Fibroblast of pulmonary artery (primary cell): ENCODE data around the gene RCN1.
"Not testable (repeated sequence)": the region's sequence is repeated elsewhere in the genome, so short reads cannot be mapped to it uniquely, and the experiment has no call there.

ENCODE experiments used
- DNase-seq: peaks from one replicate; pipeline ENCODE4 v3.0.0-alpha.2; 2010; ENCODE audit warnings: low read depth
- H3K4me3 ChIP-seq: replicated peaks from 2 replicates; pipeline ENCODE4 v1.5.1; 2011; ENCODE audit warnings: low read depth, mild to moderate bottlenecking, control low read depth, low read length, moderate library complexity
- TF ChIP-seq, protein P1 (sequence below): IDR thresholded peaks from 2 replicates; pipeline ENCODE4 v1.5.1; 2011; ENCODE audit warnings: mild to moderate bottlenecking, control low read depth, low read length, inconsistent platforms; ENCODE audit errors: missing control alignments

RCN1 gene

DNA sequence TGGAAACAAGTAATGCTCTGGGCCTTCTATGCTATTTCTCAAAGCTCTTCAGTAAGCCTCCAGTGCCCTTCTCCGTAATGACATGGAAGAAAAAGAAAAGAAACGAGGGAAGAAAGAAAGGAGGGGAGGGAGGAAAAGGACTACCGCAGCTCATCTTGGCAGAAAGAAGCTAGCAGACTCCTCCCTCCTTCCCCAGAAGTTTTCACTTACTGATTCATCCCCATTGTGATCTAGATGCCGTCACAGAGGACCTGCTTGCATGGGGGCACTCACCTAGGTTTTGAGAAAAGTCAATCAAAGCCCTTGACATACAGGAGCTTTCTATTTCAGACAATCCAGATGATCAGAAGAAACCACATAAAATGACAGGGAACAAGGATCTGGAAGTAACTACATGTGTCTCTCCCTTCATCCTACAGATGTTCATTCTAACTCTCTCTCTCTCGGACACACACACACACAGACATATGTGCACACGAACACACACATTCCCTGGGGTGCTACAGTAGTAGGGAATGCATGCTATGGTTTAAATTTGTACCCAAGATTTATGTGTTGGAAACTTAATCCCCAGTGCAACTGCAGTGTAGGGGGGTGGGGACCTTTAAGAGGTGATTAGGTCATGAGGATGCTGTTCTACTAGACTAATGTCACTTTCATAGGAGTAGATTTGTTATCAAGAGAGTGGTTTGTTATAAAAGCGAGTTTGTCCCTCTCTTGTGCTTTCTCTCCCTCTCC, 37.6 kb upstream of the RCN1 start:
- DNase-seq: no peak
- H3K4me3 ChIP-seq: no peak overlapping the region
- TF ChIP-seq, protein P1, sequence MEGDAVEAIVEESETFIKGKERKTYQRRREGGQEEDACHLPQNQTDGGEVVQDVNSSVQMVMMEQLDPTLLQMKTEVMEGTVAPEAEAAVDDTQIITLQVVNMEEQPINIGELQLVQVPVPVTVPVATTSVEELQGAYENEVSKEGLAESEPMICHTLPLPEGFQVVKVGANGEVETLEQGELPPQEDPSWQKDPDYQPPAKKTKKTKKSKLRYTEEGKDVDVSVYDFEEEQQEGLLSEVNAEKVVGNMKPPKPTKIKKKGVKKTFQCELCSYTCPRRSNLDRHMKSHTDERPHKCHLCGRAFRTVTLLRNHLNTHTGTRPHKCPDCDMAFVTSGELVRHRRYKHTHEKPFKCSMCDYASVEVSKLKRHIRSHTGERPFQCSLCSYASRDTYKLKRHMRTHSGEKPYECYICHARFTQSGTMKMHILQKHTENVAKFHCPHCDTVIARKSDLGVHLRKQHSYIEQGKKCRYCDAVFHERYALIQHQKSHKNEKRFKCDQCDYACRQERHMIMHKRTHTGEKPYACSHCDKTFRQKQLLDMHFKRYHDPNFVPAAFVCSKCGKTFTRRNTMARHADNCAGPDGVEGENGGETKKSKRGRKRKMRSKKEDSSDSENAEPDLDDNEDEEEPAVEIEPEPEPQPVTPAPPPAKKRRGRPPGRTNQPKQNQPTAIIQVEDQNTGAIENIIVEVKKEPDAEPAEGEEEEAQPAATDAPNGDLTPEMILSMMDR: no peak

GRCh38 chr11:32055861-32056260, 35.0 kb upstream of the RCN1 start:
- H3K4me3 ChIP-seq: no peak overlapping the region
- DNase-seq: no peak
- TF ChIP-seq, protein P1: no peak

- TF ChIP-seq, protein P1: no peak
- H3K4me3 ChIP-seq: no peak overlapping the region
- DNase-seq: peak; percentile 79
Observed at GRCh38 chr11:32056438-32056837, 34.4 kb upstream of the RCN1 start.

- no peak for DNase-seq
- no peak overlapping the region for H3K4me3 ChIP-seq
- TF ChIP-seq, protein P1: no peak
Observed at GRCh38 chr11:32059686-32060462, 31.0 kb upstream of the RCN1 start.

GRCh38 chr11:32062540-32062939, 28.3 kb upstream of the RCN1 start:
- TF ChIP-seq, protein P1: no peak
- no peak overlapping the region for H3K4me3 ChIP-seq
- no peak for DNase-seq

- H3K4me3 ChIP-seq, DNase-seq: not testable (repeated sequence)
Observed at GRCh38 chr11:32063031-32063430, 27.8 kb upstream of the RCN1 start.

GRCh38 chr11:32065865-32066629, 24.8 kb upstream of the RCN1 start:
- DNase-seq: no peak
- no peak overlapping the region for H3K4me3 ChIP-seq
- TF ChIP-seq, protein P1: no peak
